ENCODE measurements around the gene PRUNE2. TPM values are rescaled to one million over a fixed set of nuclear protein-coding genes. Genes with fewer than 3 reads are reported as not detected.
A peak's percentile ranks its signal among the peaks of the same experiment; 100 is the strongest.

The PRUNE2 gene
- total and polyA plus RNA-seq, 9 of the 15 experiments (the other 6 are each of a cell fraction or from before 2014, with no cell fraction given), result 0.05 to 0.45 (median 0.18) TPM; not detected in 1

GRCh38 chr9:76630916-76631315, 275.0 kb downstream of the PRUNE2 start (continued):
- no peak for TF ChIP-seq FOXO4 (CRISPR knock-in tag; IDR thresholded peaks at IDR 0.05)
- 0 out of 2 replicates have a peak, but pooled peaks have one; percentile 29 for TF ChIP-seq LEF1 (IDR thresholded peaks at IDR 0.05)
- no peak for TF ChIP-seq CBX8 (IDR thresholded peaks at IDR 0.05; ENCODE audit: borderline replicate concordance, extremely low read depth, low read depth, low read length, poor library complexity, severe bottlenecking)
- TF ChIP-seq NR0B1 (IDR thresholded peaks at IDR 0.05; ENCODE audit: partially characterized antibody), result no peak
- peak; percentile 54 for TF ChIP-seq HDAC3 (IDR thresholded peaks at IDR 0.05; ENCODE audit: borderline replicate concordance, partially characterized antibody)
- no peak for TF ChIP-seq SAFB (IDR thresholded peaks at IDR 0.05; ENCODE audit: borderline replicate concordance, low read depth, low read length)
- TF ChIP-seq NEUROD1 (IDR thresholded peaks at IDR 0.05; ENCODE audit: borderline replicate concordance, low read depth, low read length, partially characterized antibody), result peak; percentile 26
- TF ChIP-seq NCOA1 (IDR thresholded peaks at IDR 0.05; ENCODE audit: low read depth), result peak; percentile 45; the same call in 1 of the 2 replicates
- peak; percentile 48 to 62; a peak in 1 of 4 replicates for TF ChIP-seq KDM1A (IDR thresholded peaks at IDR 0.05)

Measured in K562 (cell line).